HEK293T (cell line): ENCODE data around the gene SPRN.

Experiments
- BHLHE40 ChIP-seq: fragments of 450-650 bp; IDR thresholded peaks from 2 replicates; pipeline ENCODE4 v1.6.1; 2016; ENCODE audit warnings: mild to moderate bottlenecking, moderate library complexity, borderline replicate concordance
- ELF4 ChIP-seq: fragments of 450-650 bp; IDR thresholded peaks from 2 replicates; pipeline ENCODE4 v1.6.1; 2017; ENCODE audit warnings: antibody characterized with exemption
- FOXK2 ChIP-seq: fragments of 450-650 bp; IDR thresholded peaks from 2 replicates; pipeline ENCODE4 v1.6.1; 2016; ENCODE audit warnings: mild to moderate bottlenecking
- HDGF ChIP-seq: fragments of 450-650 bp; IDR thresholded peaks from 2 replicates; pipeline ENCODE4 v1.6.1; 2017; ENCODE audit warnings: antibody characterized with exemption, borderline replicate concordance
- L3MBTL2 ChIP-seq: fragments of 450-650 bp; conservative IDR thresholded peaks from 2 replicates; pipeline ENCODE4 v1.6.1; 2016; ENCODE audit warnings: mild to moderate bottlenecking
- SP1 ChIP-seq: fragments of 450-650 bp; IDR thresholded peaks from 2 replicates; pipeline ENCODE4 v1.6.1; 2017
- SUZ12 ChIP-seq: fragments of 450-650 bp; IDR thresholded peaks from 2 replicates; pipeline ENCODE4 v1.6.1; 2016; ENCODE audit warnings: mild to moderate bottlenecking

GRCh38 chr10:133467286-133467911, 43.0 kb upstream of the SPRN start:
- no peak for TF ChIP-seq L3MBTL2
- no peak for TF ChIP-seq ELF4
- no peak for TF ChIP-seq SUZ12
- no peak for TF ChIP-seq BHLHE40
- TF ChIP-seq SP1: no peak
- TF ChIP-seq HDGF: no peak
- no peak for TF ChIP-seq FOXK2
